ENCODE results near the gene FXYD2.

DNA sequence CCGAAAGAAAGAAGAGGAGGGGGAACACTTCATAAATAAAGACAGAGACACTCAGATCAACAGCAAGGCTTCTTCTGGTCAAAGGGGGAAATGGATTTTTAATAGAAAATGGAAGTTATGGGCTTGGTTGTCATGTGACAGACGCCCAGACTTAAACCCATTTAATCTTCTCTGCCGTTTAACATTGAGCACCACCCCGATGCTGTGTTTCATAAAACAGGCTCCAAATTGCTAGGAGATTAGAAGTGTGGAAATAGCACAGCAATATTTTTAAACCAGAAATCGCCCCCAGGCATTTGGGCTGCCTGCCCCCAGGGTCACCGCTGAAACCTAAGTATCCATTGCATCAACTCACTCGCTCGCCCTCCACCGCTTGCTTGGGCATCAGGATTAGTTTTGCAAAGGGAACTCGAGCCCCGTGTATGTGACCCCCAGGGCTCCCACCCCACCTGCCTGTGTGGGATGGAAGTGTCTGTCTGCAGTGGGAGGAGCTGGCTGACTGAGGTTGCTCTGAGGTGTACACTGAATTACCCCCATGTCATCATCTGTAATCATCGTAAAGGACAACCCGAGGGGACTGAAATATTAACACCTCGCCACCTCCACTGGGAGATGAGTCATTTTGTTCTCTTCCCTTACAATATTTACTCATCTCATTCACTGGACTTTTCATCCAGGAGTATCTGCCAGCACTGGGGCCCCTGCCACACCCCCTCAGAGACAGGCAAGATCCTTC, 38.2 kb downstream of the FXYD2 start:
- TF ChIP-seq, protein P1, sequence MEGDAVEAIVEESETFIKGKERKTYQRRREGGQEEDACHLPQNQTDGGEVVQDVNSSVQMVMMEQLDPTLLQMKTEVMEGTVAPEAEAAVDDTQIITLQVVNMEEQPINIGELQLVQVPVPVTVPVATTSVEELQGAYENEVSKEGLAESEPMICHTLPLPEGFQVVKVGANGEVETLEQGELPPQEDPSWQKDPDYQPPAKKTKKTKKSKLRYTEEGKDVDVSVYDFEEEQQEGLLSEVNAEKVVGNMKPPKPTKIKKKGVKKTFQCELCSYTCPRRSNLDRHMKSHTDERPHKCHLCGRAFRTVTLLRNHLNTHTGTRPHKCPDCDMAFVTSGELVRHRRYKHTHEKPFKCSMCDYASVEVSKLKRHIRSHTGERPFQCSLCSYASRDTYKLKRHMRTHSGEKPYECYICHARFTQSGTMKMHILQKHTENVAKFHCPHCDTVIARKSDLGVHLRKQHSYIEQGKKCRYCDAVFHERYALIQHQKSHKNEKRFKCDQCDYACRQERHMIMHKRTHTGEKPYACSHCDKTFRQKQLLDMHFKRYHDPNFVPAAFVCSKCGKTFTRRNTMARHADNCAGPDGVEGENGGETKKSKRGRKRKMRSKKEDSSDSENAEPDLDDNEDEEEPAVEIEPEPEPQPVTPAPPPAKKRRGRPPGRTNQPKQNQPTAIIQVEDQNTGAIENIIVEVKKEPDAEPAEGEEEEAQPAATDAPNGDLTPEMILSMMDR (IDR thresholded peaks at IDR 0.05), result no peak
- no peak for TF ChIP-seq POLR2A (IDR thresholded peaks at IDR 0.05)

Measured in right lobe of liver (tissue), 4 donors.